ENCODE measurements around the gene ANKRD11. TPM values are rescaled to one million over a fixed set of nuclear protein-coding genes. Genes with fewer than 3 reads are reported as not detected.
"Not testable (repeated sequence)": the region's sequence is repeated elsewhere in the genome, so short reads cannot be mapped to it uniquely, and the experiment has no call there.

ANKRD11 gene
- total RNA-seq, 8 experiments from 2014 or later = 22.6 to 148 (median 52.5) TPM

DNA sequence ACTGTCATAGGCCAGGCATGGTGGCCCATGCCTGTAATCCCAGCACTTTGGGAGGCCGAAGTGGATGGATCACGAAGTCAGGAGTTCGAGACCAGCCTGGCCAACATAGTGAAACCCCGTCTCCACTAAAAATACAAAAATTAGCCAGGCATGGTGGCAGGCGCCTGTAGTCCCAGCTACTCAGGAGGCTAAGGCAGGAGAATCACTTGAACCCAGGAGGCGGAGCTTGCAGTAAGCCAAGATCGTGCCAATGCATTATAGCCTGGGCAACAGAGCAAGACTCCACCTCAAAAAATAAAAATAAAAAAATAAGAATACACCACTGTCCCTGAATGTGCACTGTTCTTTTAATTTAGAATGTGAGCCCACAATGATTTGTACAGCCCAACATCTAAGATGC is 61.8 kb downstream of the ANKRD11 start:
- H3K4me3 ChIP-seq; ATAC-seq (replicated peaks in 6 of 8); H3K27ac ChIP-seq; in situ Hi-C loops (cut with MboI; ENCODE audit: low pct_unique_long_range_greater_than_20kb in 2 of 9, low sequenced_read_pairs in 9 of 9, unreplicated experiment in 9 of 9): not testable (repeated sequence)
- WGBS, 10 experiments = 90 to 100% (median 100%) methylated on average over 1 to 7 of the region's 7 CpGs; no CpG with 5 or more reads in 4 of the 10 experiments
- peaks cover 27 to 28% of the 10 kb centered on the region in 2 donors for H3K4me1 ChIP-seq (replicated peaks in 1 of 2)

DNA sequence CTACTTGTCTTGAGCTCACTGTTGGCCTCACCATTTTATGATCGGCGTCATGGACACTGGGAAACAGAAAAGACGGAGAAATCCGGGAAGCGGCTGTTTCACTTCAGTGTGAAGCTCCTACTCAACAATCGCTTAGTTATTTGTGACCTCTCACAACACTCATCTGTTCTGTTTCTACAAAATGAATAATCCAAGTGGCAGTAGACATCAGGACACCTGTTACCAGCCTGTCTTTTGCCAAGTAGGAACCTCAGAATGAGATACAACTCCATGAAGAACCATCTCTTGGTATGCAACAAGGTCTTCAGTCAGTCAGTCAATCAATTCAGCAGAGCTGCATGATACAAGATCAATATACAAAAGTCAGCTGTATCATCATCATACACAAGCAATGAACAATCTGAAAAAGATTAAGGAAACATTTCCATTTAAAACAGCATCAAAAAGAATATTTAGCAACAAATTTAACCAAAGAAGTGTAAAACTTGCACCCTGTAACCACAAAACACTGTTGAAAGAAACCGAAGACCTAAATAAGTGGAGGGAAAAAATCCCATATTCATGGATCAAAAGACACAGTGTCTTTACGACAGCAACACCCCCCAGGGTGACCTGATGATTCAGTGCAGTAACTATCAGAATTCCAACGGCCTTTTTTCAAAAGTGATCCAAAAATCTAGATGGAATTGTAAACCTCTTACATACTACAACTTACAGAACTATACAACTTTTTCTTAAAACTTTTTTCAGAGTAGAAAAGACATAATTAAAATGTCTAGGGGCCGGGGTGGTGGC is 63.4 kb downstream of the ANKRD11 start:
- Histone ChIP-seq H3K27ac (no peak overlapping the region), H3K4me1 (replicated peaks in 1 of 2) (peaks cover 12 to 25% of the 10 kb centered on the region in 2 donors), H3K4me3 (no peak overlapping the region)
- in situ Hi-C loops (cut with MboI; ENCODE audit: low pct_unique_long_range_greater_than_20kb in 2 of 9, low sequenced_read_pairs in 9 of 9, unreplicated experiment in 9 of 9) = no loop called here
- ATAC-seq (replicated peaks in 6 of 8) = no peak
- 46 to 100% (median 86%) methylated on average over 3 to 9 of the region's 10 CpGs for WGBS, 10 experiments

DNA sequence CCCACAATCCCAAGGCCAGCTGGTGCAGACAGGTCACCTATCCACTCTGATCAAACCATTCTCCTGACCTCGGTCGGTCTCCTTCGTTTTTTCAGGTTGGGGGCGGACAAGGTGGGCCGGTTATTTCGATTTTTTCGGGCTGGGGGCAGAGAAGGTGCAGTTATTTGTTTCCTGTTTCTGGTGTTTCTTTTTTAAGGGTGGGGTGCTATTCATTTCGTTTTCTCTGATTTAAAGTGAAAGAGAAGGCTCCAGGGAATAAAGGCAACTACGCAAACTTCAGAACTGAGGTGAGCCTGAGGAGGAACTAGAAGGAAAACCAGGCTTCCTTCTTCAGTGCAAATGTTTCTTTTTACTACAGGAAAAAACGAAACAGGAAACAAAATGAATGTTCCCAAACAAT is 64.8 kb downstream of the ANKRD11 start:
- Histone ChIP-seq H3K4me1 (replicated peaks in 1 of 2) (peaks cover 0 to 11% of the 10 kb centered on the region in 2 donors), H3K27ac (no peak overlapping the region), H3K4me3 (no peak overlapping the region)
- ATAC-seq (replicated peaks in 6 of 8) = no peak
- in situ Hi-C loops (cut with MboI; ENCODE audit: low pct_unique_long_range_greater_than_20kb in 2 of 9, low sequenced_read_pairs in 9 of 9, unreplicated experiment in 9 of 9) = no loop called here
- WGBS, 10 experiments = 50 to 100% (median 83%) methylated on average over 1 to 9 of the region's 10 CpGs

DNA sequence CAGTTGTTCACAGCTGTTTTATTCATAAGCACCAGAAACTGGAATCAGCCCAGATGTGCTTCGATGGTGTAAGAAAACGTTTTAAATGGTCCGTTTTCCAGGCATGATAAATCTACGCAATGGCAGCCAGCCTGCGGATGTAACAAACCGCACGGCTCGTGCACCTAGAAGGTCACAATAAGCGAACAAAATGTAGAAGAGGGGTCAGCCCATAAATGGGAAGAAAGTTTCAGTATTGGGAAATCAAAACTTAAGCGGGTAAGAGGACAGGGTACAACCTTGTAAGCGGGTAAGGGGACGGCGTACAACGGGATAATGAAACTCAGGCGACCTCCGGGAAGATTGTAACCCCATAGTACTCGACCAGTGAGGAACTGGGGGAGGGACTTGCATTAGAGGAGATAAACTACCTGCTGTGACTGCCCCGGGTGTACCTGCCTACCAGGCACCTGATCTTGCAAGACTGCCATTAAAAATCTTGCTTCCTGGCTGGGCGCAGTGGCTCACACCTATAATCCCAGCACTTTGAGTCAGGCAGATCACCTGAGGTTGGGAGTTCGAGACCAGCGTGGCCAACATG is 66.6 kb downstream of the ANKRD11 start:
- peaks cover 0 to 10% of the 10 kb centered on the region in 2 donors for H3K4me1 ChIP-seq (replicated peaks in 1 of 2)
- WGBS, 10 experiments = 64 to 100% (median 84%) methylated on average over 2 to 12 of the region's 21 CpGs
- H3K27ac ChIP-seq = no peak overlapping the region
- ATAC-seq (replicated peaks in 6 of 8) = no peak
- no peak overlapping the region for H3K4me3 ChIP-seq
- in situ Hi-C loops (cut with MboI; ENCODE audit: low pct_unique_long_range_greater_than_20kb in 2 of 9, low sequenced_read_pairs in 9 of 9, unreplicated experiment in 9 of 9) = no loop called here

DNA sequence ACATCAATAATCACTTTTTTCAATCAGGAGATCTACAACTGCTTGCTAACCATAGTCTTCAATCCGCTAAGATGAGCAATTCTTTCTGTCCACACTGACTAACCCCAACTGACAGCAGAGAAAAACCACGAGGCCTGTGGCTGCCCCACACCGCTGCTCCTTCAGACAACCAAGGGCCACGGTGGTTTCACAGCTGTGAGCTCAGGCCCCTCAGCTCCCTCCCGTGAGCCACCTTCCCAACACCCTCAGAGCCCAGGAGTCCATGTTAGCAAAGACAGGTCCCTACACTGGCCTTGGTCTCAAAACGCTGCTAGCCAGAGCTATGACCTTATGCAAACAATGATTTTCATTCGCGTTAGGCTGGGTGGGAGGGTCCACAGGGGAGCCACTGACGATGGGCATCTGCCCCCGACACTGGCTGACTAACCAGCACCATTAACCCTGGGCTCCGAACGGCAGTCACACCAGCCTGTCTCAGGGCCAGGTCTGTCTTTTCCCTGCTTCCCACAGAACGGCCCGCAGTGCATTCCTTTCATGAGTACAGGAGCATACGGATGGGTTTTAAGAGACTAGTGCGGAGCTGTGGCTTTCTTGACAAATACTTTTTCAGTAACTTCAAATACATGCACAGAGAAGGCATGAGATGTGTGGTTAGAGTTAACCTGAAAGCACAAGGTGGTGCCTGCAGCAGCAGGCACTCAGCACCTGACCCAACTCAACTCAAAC is 67.3 kb downstream of the ANKRD11 start:
- Histone ChIP-seq H3K4me1 (replicated peaks in 1 of 2) (peaks cover 0 to 10% of the 10 kb centered on the region in 2 donors), H3K4me3 (no peak overlapping the region), H3K27ac (no peak overlapping the region)
- 20 to 100% (median 65%) methylated on average over 1 to 13 of the region's 16 CpGs; no CpG with 5 or more reads in 1 of the 10 experiments for WGBS, 10 experiments
- ATAC-seq (replicated peaks in 6 of 8) = peak in 5 of 8 experiments; percentile 17 to 73 (median 21)
- in situ Hi-C loops (cut with MboI; ENCODE audit: low pct_unique_long_range_greater_than_20kb in 2 of 9, low sequenced_read_pairs in 9 of 9, unreplicated experiment in 9 of 9) = no loop called here

DNA sequence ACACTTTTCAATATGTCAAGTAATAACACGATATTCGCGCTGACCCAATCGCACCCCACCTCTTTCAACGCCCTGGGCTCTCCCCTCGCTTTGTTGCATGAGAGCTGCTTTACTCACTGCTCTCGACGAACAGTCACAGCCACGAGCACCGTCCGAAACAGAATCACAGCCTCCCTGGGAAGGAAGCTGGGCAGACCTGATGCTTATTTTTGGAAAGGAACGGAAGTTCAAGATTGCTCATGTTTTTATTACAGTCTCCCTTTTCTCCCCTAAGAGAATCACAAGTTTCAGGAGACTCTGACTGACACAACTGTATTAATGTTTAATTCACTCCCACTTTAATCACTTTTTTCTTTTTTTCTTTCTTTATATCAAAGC is 67.8 kb downstream of the ANKRD11 start:
- Histone ChIP-seq H3K4me1 (replicated peaks in 1 of 2) (peaks cover 0 to 10% of the 10 kb centered on the region in 2 donors), H3K27ac (no peak overlapping the region), H3K4me3 (no peak overlapping the region)
- 33 to 100% (median 91%) methylated on average over 1 to 10 of the region's 12 CpGs for WGBS, 10 experiments
- in situ Hi-C loops (cut with MboI; ENCODE audit: low pct_unique_long_range_greater_than_20kb in 2 of 9, low sequenced_read_pairs in 9 of 9, unreplicated experiment in 9 of 9) = no loop called here
- ATAC-seq (replicated peaks in 6 of 8) = no peak

DNA sequence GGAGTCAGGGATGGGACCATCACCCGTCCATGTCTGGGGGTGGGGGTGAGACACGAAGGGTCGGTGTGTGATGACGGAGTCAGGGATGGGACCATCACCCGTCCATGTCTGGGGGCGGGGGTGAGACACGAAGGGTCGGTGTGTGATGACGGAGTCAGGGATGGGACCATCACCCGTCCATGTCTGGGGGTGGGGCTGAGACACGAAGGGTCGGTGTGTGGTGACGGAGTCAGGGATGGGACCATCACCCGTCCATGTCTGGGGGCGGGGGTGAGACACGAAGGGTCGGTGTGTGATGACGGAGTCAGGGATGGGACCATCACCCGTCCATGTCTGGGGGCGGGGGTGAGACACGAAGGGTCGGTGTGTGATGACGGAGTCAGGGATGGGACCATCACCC is 69.1 kb downstream of the ANKRD11 start:
- in situ Hi-C loops (cut with MboI; ENCODE audit: low pct_unique_long_range_greater_than_20kb in 2 of 9, low sequenced_read_pairs in 9 of 9, unreplicated experiment in 9 of 9); H3K4me3 ChIP-seq; ATAC-seq (replicated peaks in 6 of 8); H3K4me1 ChIP-seq (replicated peaks in 1 of 2); H3K27ac ChIP-seq: not testable (repeated sequence)
- no CpG with 5 or more reads among the region's 23 CpGs for WGBS, 10 experiments

DNA sequence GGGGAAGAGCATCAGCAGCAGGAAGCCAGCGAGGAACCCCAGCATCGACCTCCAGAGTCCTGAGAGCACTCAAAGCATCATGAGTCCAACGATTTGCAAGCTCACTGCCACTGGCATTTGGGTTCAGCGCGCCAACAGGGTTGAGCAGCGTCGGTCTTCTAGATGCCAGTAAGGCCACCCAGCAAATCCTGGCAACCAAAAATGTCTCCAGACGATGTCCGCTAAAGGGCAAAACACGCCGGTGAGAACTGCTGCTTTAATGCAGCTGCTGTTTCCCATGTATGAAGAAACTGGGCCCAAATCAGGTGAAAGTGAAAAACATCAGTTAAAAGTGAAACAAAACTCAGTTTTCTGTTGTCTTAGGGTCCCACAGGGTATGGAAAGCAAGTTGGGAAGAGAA is 70.2 kb downstream of the ANKRD11 start:
- H3K4me1 ChIP-seq (replicated peaks in 1 of 2) = peaks cover 2 to 13% of the 10 kb centered on the region in 2 donors
- in situ Hi-C loops (cut with MboI; ENCODE audit: low pct_unique_long_range_greater_than_20kb in 2 of 9, low sequenced_read_pairs in 9 of 9, unreplicated experiment in 9 of 9) = no loop called here
- no peak for ATAC-seq (replicated peaks in 6 of 8)
- no peak overlapping the region for H3K27ac ChIP-seq
- WGBS, 10 experiments = 85 to 100% (median 96%) methylated on average over 1 to 8 of the region's 11 CpGs; no CpG with 5 or more reads in 1 of the 10 experiments
- no peak overlapping the region for H3K4me3 ChIP-seq

DNA sequence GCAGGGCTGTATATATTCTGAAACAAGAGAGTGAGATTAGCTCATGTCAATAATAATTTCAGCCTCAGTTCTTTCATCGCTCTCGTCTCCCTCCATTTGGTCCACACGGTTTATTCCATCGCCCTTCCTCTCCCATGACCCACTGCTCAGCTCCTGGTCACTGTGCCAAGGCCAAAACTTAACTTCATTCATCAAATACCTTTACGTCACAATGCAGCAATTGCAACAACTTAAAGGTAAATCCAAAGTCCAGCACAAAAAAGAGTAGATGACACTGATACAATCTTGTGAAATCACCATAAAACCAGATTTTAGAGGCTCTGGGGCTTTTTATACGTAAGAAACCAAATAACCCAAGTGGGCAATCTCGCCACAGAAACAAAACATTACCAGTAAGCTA is 72.0 kb downstream of the ANKRD11 start:
- in situ Hi-C loops (cut with MboI; ENCODE audit: low pct_unique_long_range_greater_than_20kb in 2 of 9, low sequenced_read_pairs in 9 of 9, unreplicated experiment in 9 of 9) = no loop called here
- WGBS, 10 experiments = 87 to 100% (median 93%) methylated on average over 1 to 6 of the region's 7 CpGs; no CpG with 5 or more reads in 3 of the 10 experiments
- H3K4me3 ChIP-seq = no peak overlapping the region
- no peak overlapping the region for H3K27ac ChIP-seq
- H3K4me1 ChIP-seq (replicated peaks in 1 of 2) = peaks cover 15 to 20% of the 10 kb centered on the region in 2 donors
- ATAC-seq (replicated peaks in 6 of 8) = no peak

DNA sequence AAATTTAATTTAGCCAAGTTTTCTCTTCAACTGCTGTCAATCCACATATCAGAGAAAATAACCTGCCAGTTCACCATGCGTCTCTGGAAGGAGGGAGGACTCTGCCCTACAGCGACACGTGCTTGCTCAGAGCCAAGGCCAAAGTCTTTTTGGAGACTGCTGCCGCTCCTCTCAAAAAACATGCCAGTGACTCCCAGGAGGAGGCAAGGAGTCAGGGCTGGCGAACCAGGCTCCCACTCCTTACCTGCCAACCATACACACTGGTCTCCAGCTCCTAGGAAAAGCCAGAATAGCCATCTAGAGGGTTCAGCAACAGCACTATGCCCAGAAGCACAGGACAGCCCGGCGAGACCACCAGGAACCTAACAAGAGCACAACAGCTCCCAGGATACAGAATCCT is 73.0 kb downstream of the ANKRD11 start:
- in situ Hi-C loops (cut with MboI; ENCODE audit: low pct_unique_long_range_greater_than_20kb in 2 of 9, low sequenced_read_pairs in 9 of 9, unreplicated experiment in 9 of 9) = no loop called here
- H3K27ac ChIP-seq = no peak overlapping the region
- no peak for ATAC-seq (replicated peaks in 6 of 8)
- H3K4me3 ChIP-seq = no peak overlapping the region
- H3K4me1 ChIP-seq (replicated peaks in 1 of 2) = peaks cover 20 to 25% of the 10 kb centered on the region in 2 donors
- WGBS, 10 experiments = 70 to 100% (median 87%) methylated on average over 1 to 3 of the region's 7 CpGs; no CpG with 5 or more reads in 4 of the 10 experiments

DNA sequence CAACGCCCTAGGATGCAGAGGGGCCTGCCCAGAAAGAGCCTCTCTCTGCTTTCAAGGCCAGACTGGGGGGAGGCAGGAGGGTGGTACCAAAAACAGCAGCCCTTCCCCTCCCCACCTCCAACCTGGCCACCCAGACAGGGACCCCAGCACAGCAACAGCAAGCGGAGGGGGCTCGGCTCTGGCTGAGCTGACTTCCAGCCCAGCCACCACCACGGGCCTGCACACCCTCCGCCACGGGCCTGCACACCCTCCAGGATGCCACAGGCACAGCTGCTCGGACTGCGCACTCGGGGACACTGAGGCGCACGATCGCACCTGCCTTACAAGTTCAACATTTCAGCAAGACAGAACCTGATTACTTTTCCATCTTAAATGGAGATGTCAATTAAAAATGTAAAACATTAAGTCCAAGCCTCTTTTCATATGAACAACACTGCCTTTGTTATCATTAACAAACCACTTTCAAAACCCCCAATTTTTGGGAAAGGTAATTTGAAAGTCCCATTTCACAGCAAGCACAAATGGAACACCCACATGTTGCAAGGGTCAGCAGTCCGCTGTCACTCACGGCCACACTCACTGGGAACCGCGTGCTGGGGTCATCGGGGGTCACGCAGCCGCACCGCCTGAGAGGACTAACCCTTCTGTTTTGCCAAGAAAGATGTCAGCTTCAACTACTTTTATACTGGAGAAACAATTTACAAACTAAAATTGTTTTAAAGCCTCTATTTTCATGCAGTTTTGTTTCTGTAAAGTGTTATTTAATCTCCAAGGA is 76.4 kb downstream of the ANKRD11 start:
- H3K4me3 ChIP-seq = no peak overlapping the region
- no peak for ATAC-seq (replicated peaks in 6 of 8)
- WGBS, 10 experiments = 40 to 90% (median 63%) methylated on average over 2 to 13 of the region's 20 CpGs; no CpG with 5 or more reads in 2 of the 10 experiments
- peaks cover 26 to 27% of the 10 kb centered on the region in 2 donors for H3K4me1 ChIP-seq (replicated peaks in 1 of 2)
- in situ Hi-C loops (cut with MboI; ENCODE audit: low pct_unique_long_range_greater_than_20kb in 2 of 9, low sequenced_read_pairs in 9 of 9, unreplicated experiment in 9 of 9) = no loop called here
- no peak overlapping the region for H3K27ac ChIP-seq

DNA sequence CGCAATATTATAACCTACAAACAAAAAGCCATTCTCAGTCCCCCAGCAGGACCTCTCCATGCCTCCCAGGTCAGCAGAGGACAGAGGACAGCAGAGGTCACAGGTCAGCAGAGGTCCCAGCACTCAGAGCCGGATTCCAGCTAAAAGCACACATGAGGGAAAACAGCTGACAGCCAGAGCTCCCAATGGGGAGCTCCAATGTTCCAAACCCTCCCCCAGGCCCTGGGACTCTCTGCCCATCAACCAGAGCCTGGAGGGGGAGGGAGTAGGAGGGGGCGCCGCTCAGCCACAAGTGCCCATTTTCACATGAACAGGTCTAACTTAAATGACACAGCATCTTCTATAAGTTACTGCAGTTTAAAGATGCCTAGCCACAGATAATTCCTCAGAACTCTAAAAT is 77.5 kb downstream of the ANKRD11 start:
- 7 to 92% (median 30%) methylated on average over 2 of the region's 4 CpGs; no CpG with 5 or more reads in 5 of the 10 experiments for WGBS, 10 experiments
- H3K27ac ChIP-seq = no peak overlapping the region
- no peak overlapping the region for H3K4me3 ChIP-seq
- ATAC-seq (replicated peaks in 6 of 8) = no peak
- H3K4me1 ChIP-seq (replicated peaks in 1 of 2) = peaks cover 29 to 31% of the 10 kb centered on the region in 2 donors
- in situ Hi-C loops (cut with MboI; ENCODE audit: low pct_unique_long_range_greater_than_20kb in 2 of 9, low sequenced_read_pairs in 9 of 9, unreplicated experiment in 9 of 9) = no loop called here

All from motor neuron (in vitro differentiated cells).